B cell (primary cell): Measurements from ENCODE around the gene UNC5B. TPM values are rescaled to one million over a fixed set of nuclear protein-coding genes. Genes with fewer than 3 reads are reported as not detected.

Source experiments
- ATAC-seq: fragments of 200-7000 bp; cut with Tn5 transposase; one replicate; pipeline ENCODE4 v1.10.0; 2021; ENCODE audit warnings: low read depth, mild to moderate bottlenecking, moderate number of reproducible peaks, moderate library complexity
- CTCF ChIA-PET: fragments of 350-600 bp; sonication (Branson Sonifier 250); formaldehyde crosslinking; loops from one replicate; lab custom pipeline; 2021; ENCODE audit warnings: antibody characterized with exemption, inconsistent platforms; lab: Charles Lee
- POLR2A ChIA-PET: fragments of 350-600 bp; sonication (Branson Sonifier 250); formaldehyde crosslinking; loops from one replicate; lab custom pipeline; 2021; ENCODE audit warnings: antibody characterized with exemption; lab: Charles Lee
- DNase-seq: peaks from one replicate; pipeline ENCODE4 v3.0.0; 2013
- H2AFZ ChIP-seq: 2 replicates; pipeline ENCODE4 v1.6.1; 2012; ENCODE audit warnings: mild to moderate bottlenecking, low read depth, low read length; ENCODE audit not compliant: insufficient read depth, poor library complexity, severe bottlenecking
- H3K27ac ChIP-seq, 2 donors: 1 replicate in 1 of 2; 2 replicates in 1 of 2; pipeline ENCODE4 v1.5.1; 2012 to 2013; ENCODE audit warnings: low read length in 2 of 2, mild to moderate bottlenecking in 2 of 2, moderate library complexity in 1 of 2
- H3K27me3 ChIP-seq, 4 experiments: fragments of 200-600 bp in 1 of 4; sonication (generic) in 1 of 4; replicated peaks in 1 of 4; 1 replicate in 2 of 4; 2 replicates in 2 of 4; pipeline versions ENCODE4 v1.6.1 to v1.7.0; 2013 to 2016; ENCODE audit warnings: low read length in 3 of 4, mild to moderate bottlenecking in 2 of 4, mixed read lengths in 1 of 4, moderate library complexity in 1 of 4; ENCODE audit not compliant: insufficient read depth in 4 of 4, control insufficient read depth in 3 of 4; ENCODE audit errors: control extremely low read depth in 1 of 4
- H3K36me3 ChIP-seq, 2 experiments: replicated peaks in 1 of 2; 1 replicate in 1 of 2; 2 replicates in 1 of 2; pipeline versions ENCODE4 v1.6.1 to v1.7.1; 2013; ENCODE audit warnings: low read length in 1 of 2; ENCODE audit not compliant: insufficient read depth in 2 of 2, control insufficient read depth in 1 of 2; ENCODE audit errors: control extremely low read depth in 1 of 2, extremely low read depth in 1 of 2
- H3K4me1 ChIP-seq, 2 donors: fragments of 200-600 bp in 1 of 2; sonication (generic) in 1 of 2; 1 replicate in 1 of 2; 2 replicates in 1 of 2; pipeline versions ENCODE4 v1.5.1 to v1.6.1; 2013 to 2017; ENCODE audit warnings: low read length in 2 of 2; ENCODE audit not compliant: control insufficient read depth in 2 of 2, insufficient read depth in 2 of 2
- H3K4me2 ChIP-seq: replicated peaks from 2 replicates; pipeline ENCODE3; 2012; ENCODE audit warnings: mild to moderate bottlenecking, low read depth, low read length; ENCODE audit not compliant: poor library complexity, severe bottlenecking
- H3K4me3 ChIP-seq, 5 experiments: fragments of 200-600 bp in 1 of 5; sonication (generic) in 1 of 5; 1 replicate in 3 of 5; 2 replicates in 2 of 5; pipeline versions ENCODE4 v1.5.1 to v1.7.0; 2011 to 2016; ENCODE audit warnings: low read length in 4 of 5, mild to moderate bottlenecking in 4 of 5, low read depth in 2 of 5, control low read depth in 1 of 5, moderate library complexity in 1 of 5; ENCODE audit not compliant: insufficient read depth in 1 of 5; ENCODE audit errors: control extremely low read depth in 1 of 5, extremely low read depth in 1 of 5
- H3K79me2 ChIP-seq: fragments of 200-600 bp; sonication (generic); one replicate; pipeline ENCODE4 v1.6.0; 2016; ENCODE audit warnings: low read length; ENCODE audit not compliant: control insufficient read depth, insufficient read depth
- H3K9ac ChIP-seq: fragments of 200-600 bp; sonication (generic); 2 replicates; pipeline ENCODE4 v1.6.1; 2017; ENCODE audit warnings: mild to moderate bottlenecking, low read length, moderate library complexity
- H3K9me3 ChIP-seq, 3 donors: one replicate each; pipeline versions ENCODE4 v1.6.1 to v1.7.1; 2013; ENCODE audit warnings: low read length in 2 of 3; ENCODE audit not compliant: control insufficient read depth in 2 of 3, insufficient read depth in 1 of 3; ENCODE audit errors: control extremely low read depth in 1 of 3
- H4K20me1 ChIP-seq: 2 replicates; pipeline ENCODE4 v1.6.0; 2012; ENCODE audit warnings: mild to moderate bottlenecking, low read length; ENCODE audit not compliant: insufficient read depth, control insufficient read depth, poor library complexity, severe bottlenecking
- H3K27ac Mint-ChIP-seq: one replicate; pipeline ENCODE4 v1.8.0; 2021; ENCODE audit warnings: mixed read lengths
- H3K27me3 Mint-ChIP-seq: one replicate; pipeline ENCODE4 v1.8.0; 2021; ENCODE audit warnings: mixed read lengths
- H3K4me1 Mint-ChIP-seq: one replicate; pipeline ENCODE4 v1.8.0; 2021; ENCODE audit warnings: mixed read lengths
- H3K4me3 Mint-ChIP-seq: one replicate; pipeline ENCODE4 v1.8.0; 2021; ENCODE audit warnings: mixed read lengths
- H3K9me3 Mint-ChIP-seq: one replicate; pipeline ENCODE4 v1.8.0; 2022; ENCODE audit warnings: mixed read lengths; ENCODE audit not compliant: insufficient read depth
- EZH2 ChIP-seq: IDR thresholded peaks from 2 replicates; pipeline ENCODE4 v1.6.1; 2012; ENCODE audit warnings: borderline replicate concordance, low read depth, mild to moderate bottlenecking, moderate library complexity, low read length; ENCODE audit not compliant: insufficient read depth, poor library complexity, severe bottlenecking
- WGBS: methylation state at CpG from one replicate; pipeline ENCODE4 v1.1.5; 2013; ENCODE audit warnings: missing lambda C conversion rate; ENCODE audit not compliant: insufficient coverage; 5-methylcytosine and 5-hydroxymethylcytosine counted together
- intact Hi-C: fragments of 100-400 bp; cut with micrococcal nuclease; formaldehyde crosslinking; loops from one replicate; pipeline ENCODE4 v1.10.0; 2022
- polyA plus RNA-seq: library from polyadenylated mRNA; depleted of rRNA; stranded (reverse); fragments of >200 nt; gene quantifications from 2 replicates; pipeline ENCODE4 v1.2.3, GENCODE V29; 2012
- total RNA-seq, 2 donors: library from RNA; stranded (reverse); fragments of 120-200 nt in 1 of 2; gene quantifications; 1 replicate in 1 of 2; 2 replicates in 1 of 2; pipeline versions ENCODE4 v1.2.3 to v1.2.4, GENCODE V29; 2013 to 2022
- TF ChIP-seq, protein P1 (sequence below): fragments of 200-600 bp; IDR thresholded peaks from one replicate; pipeline ENCODE4 v1.8.0; 2022; ENCODE audit warnings: antibody characterized with exemption, mild to moderate bottlenecking

Gene UNC5B
- total and polyA plus RNA-seq, 2 donors (not counting 1 experiment from before 2014, with no cell fraction given): not detected

DNA sequence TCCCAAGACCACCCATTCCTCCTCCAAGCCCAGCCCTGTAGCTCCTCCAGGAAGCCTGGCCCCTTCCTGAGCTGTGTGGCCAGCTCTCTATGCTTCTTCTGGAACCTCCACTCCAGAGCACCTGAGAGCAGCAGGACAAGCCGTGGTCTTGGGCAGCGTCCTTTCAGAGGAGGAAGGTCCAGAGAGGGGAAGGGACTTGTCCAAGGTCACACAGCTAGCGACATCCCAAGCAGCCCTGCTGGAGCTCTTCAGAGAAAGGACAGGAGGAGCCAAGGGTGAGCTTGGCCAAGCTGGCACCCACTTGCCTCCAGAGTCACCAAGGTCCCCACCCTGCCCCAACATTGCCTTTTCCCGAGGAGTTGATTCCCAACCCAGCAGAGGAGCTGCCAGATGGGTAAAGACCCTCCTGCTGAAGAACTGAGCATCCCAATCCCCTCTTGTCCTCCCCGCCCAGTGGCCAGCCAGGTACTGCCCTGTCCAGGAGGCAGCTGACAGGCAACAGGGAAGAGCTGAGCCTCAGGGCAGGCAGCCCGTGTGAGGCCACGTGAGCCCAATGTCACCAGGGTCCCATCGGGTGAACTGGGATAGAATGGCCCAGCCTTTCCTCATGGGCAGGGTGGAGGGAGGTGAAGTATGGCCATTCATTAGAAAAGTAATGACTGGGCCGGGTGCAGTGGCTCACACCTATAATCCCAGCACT lies 46.2 kb downstream of the UNC5B start:
- no peaks in the 10 kb centered on the region for H4K20me1 ChIP-seq
- H3K9me3 ChIP-seq: no peaks in the 10 kb centered on the region
- no peaks in the 10 kb centered on the region for H3K36me3 ChIP-seq
- Mint-ChIP-seq H3K9me3 (no peaks in the 10 kb centered on the region), H3K4me3 (no peak overlapping the region), H3K27ac (no peak overlapping the region), H3K4me1 (no peaks in the 10 kb centered on the region), H3K27me3 (peaks cover 12% of the 10 kb centered on the region)
- intact Hi-C loops: no loop called here
- TF ChIP-seq, protein P1, sequence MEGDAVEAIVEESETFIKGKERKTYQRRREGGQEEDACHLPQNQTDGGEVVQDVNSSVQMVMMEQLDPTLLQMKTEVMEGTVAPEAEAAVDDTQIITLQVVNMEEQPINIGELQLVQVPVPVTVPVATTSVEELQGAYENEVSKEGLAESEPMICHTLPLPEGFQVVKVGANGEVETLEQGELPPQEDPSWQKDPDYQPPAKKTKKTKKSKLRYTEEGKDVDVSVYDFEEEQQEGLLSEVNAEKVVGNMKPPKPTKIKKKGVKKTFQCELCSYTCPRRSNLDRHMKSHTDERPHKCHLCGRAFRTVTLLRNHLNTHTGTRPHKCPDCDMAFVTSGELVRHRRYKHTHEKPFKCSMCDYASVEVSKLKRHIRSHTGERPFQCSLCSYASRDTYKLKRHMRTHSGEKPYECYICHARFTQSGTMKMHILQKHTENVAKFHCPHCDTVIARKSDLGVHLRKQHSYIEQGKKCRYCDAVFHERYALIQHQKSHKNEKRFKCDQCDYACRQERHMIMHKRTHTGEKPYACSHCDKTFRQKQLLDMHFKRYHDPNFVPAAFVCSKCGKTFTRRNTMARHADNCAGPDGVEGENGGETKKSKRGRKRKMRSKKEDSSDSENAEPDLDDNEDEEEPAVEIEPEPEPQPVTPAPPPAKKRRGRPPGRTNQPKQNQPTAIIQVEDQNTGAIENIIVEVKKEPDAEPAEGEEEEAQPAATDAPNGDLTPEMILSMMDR: no peak
- TF ChIP-seq EZH2: no peak
- WGBS: 85% methylated on average over 7 of the region's 9 CpGs
- H3K27me3 ChIP-seq: peaks cover 0 to 17% (median 0%) of the 10 kb centered on the region in 4 experiments
- no peak overlapping the region for H3K4me2 ChIP-seq
- DNase-seq (no peak), ATAC-seq (no peak)
- H3K27ac ChIP-seq: no peak overlapping the region
- no peak overlapping the region for H2AFZ ChIP-seq
- no peak overlapping the region for H3K4me3 ChIP-seq
- no peak overlapping the region for H3K9ac ChIP-seq
- no peaks in the 10 kb centered on the region for H3K79me2 ChIP-seq
- H3K4me1 ChIP-seq: no peaks in the 10 kb centered on the region
- POLR2A ChIA-PET: no interaction called here
- CTCF ChIA-PET: no interaction called here

DNA sequence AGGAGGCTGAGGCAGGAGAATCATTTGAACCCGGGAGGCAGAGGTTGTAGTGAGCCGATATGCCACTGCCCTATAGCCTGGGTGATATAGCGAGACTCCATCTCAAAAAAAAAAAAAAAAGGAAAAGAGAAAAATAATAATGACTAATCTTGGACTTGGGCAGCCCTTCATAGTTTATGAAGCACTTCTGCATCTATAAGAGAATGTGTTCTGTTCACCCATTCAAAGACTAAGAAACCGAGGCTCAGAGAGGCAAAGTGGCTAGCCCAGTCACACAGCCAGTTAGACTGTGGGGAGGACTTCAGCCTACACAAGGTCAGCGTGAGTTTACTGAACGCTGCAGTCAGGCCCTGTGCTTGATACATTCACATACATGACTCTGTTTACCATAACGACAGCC lies 46.9 kb downstream of the UNC5B start:
- Histone ChIP-seq H3K27ac (no peak overlapping the region), H3K4me3 (no peak overlapping the region), H3K9ac (no peak overlapping the region), H3K9me3 (no peaks in the 10 kb centered on the region), H3K4me2 (no peak overlapping the region), H2AFZ (no peak overlapping the region), H3K27me3 (peaks cover 0 to 17% (median 0%) of the 10 kb centered on the region in 4 experiments), H3K36me3 (no peaks in the 10 kb centered on the region), H3K4me1 (no peaks in the 10 kb centered on the region), H3K79me2 (no peaks in the 10 kb centered on the region), H4K20me1 (no peaks in the 10 kb centered on the region)
- Mint-ChIP-seq H3K4me1 (no peaks in the 10 kb centered on the region), H3K27ac (no peak overlapping the region), H3K4me3 (no peak overlapping the region), H3K27me3 (peaks cover 12% of the 10 kb centered on the region), H3K9me3 (no peaks in the 10 kb centered on the region)
- WGBS: 83% methylated on average over 2 of the region's 7 CpGs
- CTCF ChIA-PET: no interaction called here
- intact Hi-C loops: no loop called here
- TF ChIP-seq, protein P1: no peak
- TF ChIP-seq EZH2: no peak
- ATAC-seq (no peak), DNase-seq (no peak)
- POLR2A ChIA-PET: no interaction called here
